BLaER1 treated with 17β-estradiol and CSF1 and Interleukin-3, amounts not matched to agents 10 nM and 100 nM (cell line): ENCODE measurements around the gene NOSIP.

Experiments
- H3K27ac ChIP-seq, 11 experiments: shearing (Covaris generic); formaldehyde crosslinking; 2 replicates each; pipeline ENCODE4 v1.8.1; 2022
- H3K27me3 ChIP-seq, 11 experiments: shearing (Covaris generic); formaldehyde crosslinking; 2 replicates each; pipeline ENCODE4 v1.8.1; 2022
- H3K36me3 ChIP-seq, 11 experiments: shearing (Covaris generic); formaldehyde crosslinking; 2 replicates each; pipeline ENCODE4 v1.8.1; 2022
- H3K4me1 ChIP-seq, 10 experiments: shearing (Covaris generic); formaldehyde crosslinking; 2 replicates each; pipeline ENCODE4 v1.8.1; 2022
- H3K4me2 ChIP-seq, 11 experiments: shearing (Covaris generic); formaldehyde crosslinking; 2 replicates each; pipeline ENCODE4 v1.8.1; 2022
- H3K4me3 ChIP-seq, 10 experiments: shearing (Covaris generic); formaldehyde crosslinking; 2 replicates each; pipeline ENCODE4 v1.8.1; 2022
- H3K9ac ChIP-seq, 11 experiments: shearing (Covaris generic); formaldehyde crosslinking; 2 replicates each; pipeline ENCODE4 v1.8.1; 2022
- H3K9me3 ChIP-seq, 11 experiments: shearing (Covaris generic); formaldehyde crosslinking; replicated peaks in 1 of 11; 2 replicates each; pipeline ENCODE4 v1.8.1; 2022
- H4K20me1 ChIP-seq, 11 experiments: shearing (Covaris generic); formaldehyde crosslinking; 2 replicates each; pipeline ENCODE4 v1.8.1; 2022
- Cebpa-rat ChIP-seq, 11 experiments: shearing (Covaris generic); IDR thresholded peaks; 2 replicates each; pipeline ENCODE4 v1.8.1; 2022

The NOSIP gene

GRCh38 chr19:49585023-49585422 lies 4.7 kb upstream of the NOSIP start:
- no peaks in the 10 kb centered on the region for H3K36me3 ChIP-seq
- H3K4me1 ChIP-seq: peaks cover 8 to 16% (median 13%) of the 10 kb centered on the region in 10 experiments; a peak in 19 of 20 replicates
- no peak overlapping the region for H3K9ac ChIP-seq
- no peak overlapping the region for H3K27ac ChIP-seq
- peaks cover 0 to 3% (median 0%) of the 10 kb centered on the region in 11 experiments; a peak in 3 of 22 replicates for H4K20me1 ChIP-seq
- H3K9me3 ChIP-seq: no peaks in the 10 kb centered on the region
- TF ChIP-seq Cebpa-rat (IDR thresholded peaks at IDR 0.05): no peak
- H3K4me3 ChIP-seq: no peak overlapping the region
- no peak overlapping the region for H3K4me2 ChIP-seq
- H3K27me3 ChIP-seq: no peaks in the 10 kb centered on the region

- no peaks in the 10 kb centered on the region for H3K27me3 ChIP-seq
- H3K9ac ChIP-seq: 0 out of 22 replicates have a peak overlapping the region, but pooled peaks of 1 of the 11 experiments have one; percentile 44
- H3K4me1 ChIP-seq: peaks cover 21 to 29% (median 26%) of the 10 kb centered on the region in 10 experiments
- H3K4me3 ChIP-seq: no peak overlapping the region
- peaks cover 0 to 19% (median 0%) of the 10 kb centered on the region in 11 experiments; a peak in 5 of 22 replicates for H4K20me1 ChIP-seq
- H3K9me3 ChIP-seq: no peaks in the 10 kb centered on the region
- TF ChIP-seq Cebpa-rat (IDR thresholded peaks at IDR 0.05): no peak
- peaks cover 0 to 6% (median 2%) of the 10 kb centered on the region in 11 experiments; a peak in 6 of 22 replicates for H3K36me3 ChIP-seq
- H3K4me2 ChIP-seq: no peak overlapping the region
- H3K27ac ChIP-seq: no peak overlapping the region
Observed at GRCh38 chr19:49583239-49583638, 2.9 kb upstream of the NOSIP start.

- Histone ChIP-seq H3K9me3 (no peaks in the 10 kb centered on the region), H3K27ac (peak within 1 kb of the TSS; percentile 71 to 88 (median 81); a peak in 21 of 22 replicates), H3K4me3 (peak within 1 kb of the TSS; percentile 75 to 93 (median 82)), H4K20me1 (peaks cover 0 to 38% (median 8%) of the 10 kb centered on the region in 11 experiments; a peak in 9 of 22 replicates), H3K36me3 (peaks cover 4 to 27% (median 12%) of the 10 kb centered on the region in 11 experiments; a peak in 19 of 22 replicates), H3K9ac (peak within 1 kb of the TSS; percentile 82 to 93 (median 89)), H3K4me1 (peaks cover 37 to 45% (median 41%) of the 10 kb centered on the region in 10 experiments), H3K4me2 (peak within 1 kb of the TSS; percentile 75 to 97 (median 93)), H3K27me3 (no peaks in the 10 kb centered on the region)
- TF ChIP-seq Cebpa-rat (IDR thresholded peaks at IDR 0.05): no peak
Observed at GRCh38 chr19:49581007-49581508, 702 bp upstream of the NOSIP start, which contains the start of gene PRRG2. Gene PRRG2, plus strand, starts transcription at chr19:49581316. Its CDS starts 1,904 bp downstream, at chr19:49583220.

- Histone ChIP-seq H3K4me2 (peak overlapping the region; percentile 75 to 97 (median 93)), H3K9me3 (no peaks in the 10 kb centered on the region), H3K4me3 (peak overlapping the region; percentile 75 to 93 (median 82)), H3K27me3 (no peaks in the 10 kb centered on the region), H4K20me1 (peaks cover 0 to 48% (median 8%) of the 10 kb centered on the region in 11 experiments; a peak in 9 of 22 replicates), H3K27ac (peak overlapping the region; percentile 60 to 88 (median 81); a peak in 21 of 22 replicates), H3K36me3 (peaks cover 16 to 39% (median 23%) of the 10 kb centered on the region in 11 experiments), H3K4me1 (peaks cover 46 to 54% (median 50%) of the 10 kb centered on the region in 10 experiments), H3K9ac (peak overlapping the region; percentile 82 to 93 (median 89))
- no peak for TF ChIP-seq Cebpa-rat (IDR thresholded peaks at IDR 0.05)
Observed at GRCh38 chr19:49579947-49580263, 451 bp downstream of the NOSIP start.

- TF ChIP-seq Cebpa-rat (IDR thresholded peaks at IDR 0.05): no peak
Observed at GRCh38 chr19:49579193-49579592, 1.2 kb downstream of the NOSIP start.

GRCh38 chr19:49574206-49574755 lies 6.1 kb downstream of the NOSIP start:
- peak overlapping the region in 6 of 11 experiments; percentile 9 to 33 (median 10); a peak in 4 of 22 replicates for H3K9ac ChIP-seq
- H3K27ac ChIP-seq: 0 out of 22 replicates have a peak overlapping the region, but pooled peaks of 3 of the 11 experiments have one; percentile 9 to 38 (median 14)
- H3K9me3 ChIP-seq: no peaks in the 10 kb centered on the region
- H3K36me3 ChIP-seq: peaks cover 32 to 60% (median 40%) of the 10 kb centered on the region in 11 experiments
- H4K20me1 ChIP-seq: peaks cover 17 to 91% (median 40%) of the 10 kb centered on the region in 11 experiments; a peak in 21 of 22 replicates
- H3K27me3 ChIP-seq: no peaks in the 10 kb centered on the region
- no peak overlapping the region for H3K4me3 ChIP-seq
- peaks cover 50 to 74% (median 64%) of the 10 kb centered on the region in 10 experiments for H3K4me1 ChIP-seq
- no peak for TF ChIP-seq Cebpa-rat (IDR thresholded peaks at IDR 0.05)
- peak overlapping the region in 3 of 11 experiments; percentile 2 to 26 (median 3); a peak in 2 of 22 replicates for H3K4me2 ChIP-seq

More at GRCh38 chr19:49579193-49579592, 1.2 kb downstream of the NOSIP start:
- H3K4me2 ChIP-seq: peak overlapping the region; percentile 75 to 97 (median 93)
- H3K9ac ChIP-seq: peak overlapping the region; percentile 82 to 93 (median 89); a peak in 20 of 22 replicates
- peak overlapping the region in 6 of 11 experiments; percentile 79 to 88 (median 82); a peak in 6 of 22 replicates for H3K27ac ChIP-seq
- peaks cover 46 to 59% (median 52%) of the 10 kb centered on the region in 10 experiments for H3K4me1 ChIP-seq
- peak overlapping the region; percentile 75 to 93 (median 82) for H3K4me3 ChIP-seq
- no peaks in the 10 kb centered on the region for H3K9me3 ChIP-seq
- peaks cover 22 to 46% (median 28%) of the 10 kb centered on the region in 11 experiments for H3K36me3 ChIP-seq
- peaks cover 0 to 52% (median 8%) of the 10 kb centered on the region in 11 experiments; a peak in 9 of 22 replicates for H4K20me1 ChIP-seq
- H3K27me3 ChIP-seq: no peaks in the 10 kb centered on the region

- TF ChIP-seq Cebpa-rat (IDR thresholded peaks at IDR 0.05): no peak
- peaks cover 18 to 91% (median 48%) of the 10 kb centered on the region in 11 experiments; a peak in 21 of 22 replicates for H4K20me1 ChIP-seq
- H3K4me3 ChIP-seq: no peak overlapping the region
- H3K9ac ChIP-seq: peak overlapping the region in 4 of 11 experiments; percentile 16 to 42 (median 36); a peak in 3 of 22 replicates
- H3K27ac ChIP-seq: no peak overlapping the region; a peak in 1 of 22 replicates
- H3K4me1 ChIP-seq: peaks cover 51 to 73% (median 64%) of the 10 kb centered on the region in 10 experiments
- no peaks in the 10 kb centered on the region for H3K27me3 ChIP-seq
- H3K9me3 ChIP-seq: no peaks in the 10 kb centered on the region
- H3K36me3 ChIP-seq: peaks cover 32 to 56% (median 40%) of the 10 kb centered on the region in 11 experiments
- no peak overlapping the region for H3K4me2 ChIP-seq
Observed at GRCh38 chr19:49573425-49573824, 6.9 kb downstream of the NOSIP start.

- no peak for TF ChIP-seq Cebpa-rat (IDR thresholded peaks at IDR 0.05)
Observed at GRCh38 chr19:49573009-49573408, 7.3 kb downstream of the NOSIP start.

More at GRCh38 chr19:49573009-49573408, 7.3 kb downstream of the NOSIP start:
- Histone ChIP-seq H3K9me3 (no peaks in the 10 kb centered on the region), H3K27me3 (no peaks in the 10 kb centered on the region), H3K4me1 (peaks cover 51 to 73% (median 64%) of the 10 kb centered on the region in 10 experiments), H3K9ac (peak overlapping the region in 4 of 11 experiments; percentile 16 to 42 (median 36); a peak in 4 of 22 replicates), H3K36me3 (peaks cover 28 to 52% (median 36%) of the 10 kb centered on the region in 11 experiments), H4K20me1 (peaks cover 23 to 91% (median 52%) of the 10 kb centered on the region in 11 experiments; a peak in 21 of 22 replicates), H3K4me2 (no peak overlapping the region), H3K4me3 (no peak overlapping the region), H3K27ac (no peak overlapping the region; a peak in 1 of 22 replicates)
